Trophoblast cell (in vitro differentiated cells and primary cell): Measurements from ENCODE around the gene FAM20C.

Experiments used
- DNase-seq, 2 donors: peaks; one replicate each; pipeline ENCODE4 v3.0.0-alpha.2; 2016
- H2AFZ ChIP-seq: 2 replicates; pipeline ENCODE4 v1.6.1; 2013; ENCODE audit warnings: low read length, moderate library complexity, mild to moderate bottlenecking; ENCODE audit not compliant: insufficient read depth, poor library complexity
- H2AK5ac ChIP-seq: 2 replicates; pipeline ENCODE4 v1.6.1; 2013; ENCODE audit warnings: mild to moderate bottlenecking, low read length
- H2BK120ac ChIP-seq: 2 replicates; pipeline ENCODE4 v1.6.1; 2013; ENCODE audit warnings: low read length, mild to moderate bottlenecking, moderate library complexity; ENCODE audit not compliant: insufficient read depth, poor library complexity
- H2BK12ac ChIP-seq: 2 replicates; pipeline ENCODE4 v1.6.1; 2013; ENCODE audit warnings: mild to moderate bottlenecking, low read length, moderate library complexity
- H2BK5ac ChIP-seq: 2 replicates; pipeline ENCODE4 v1.6.1; 2013; ENCODE audit warnings: low read length, low read depth, moderate library complexity, mild to moderate bottlenecking; ENCODE audit not compliant: poor library complexity
- H3K14ac ChIP-seq: 2 replicates; pipeline ENCODE4 v1.6.1; 2013; ENCODE audit warnings: mild to moderate bottlenecking, low read length
- H3K18ac ChIP-seq: 2 replicates; pipeline ENCODE4 v1.6.1; 2013; ENCODE audit warnings: mild to moderate bottlenecking, low read length
- H3K23ac ChIP-seq: 2 replicates; pipeline ENCODE4 v1.6.1; 2013; ENCODE audit warnings: low read length
- H3K27ac ChIP-seq: 2 replicates; pipeline ENCODE4 v1.5.1; 2013; ENCODE audit warnings: low read depth, mild to moderate bottlenecking, inconsistent platforms, low read length, moderate library complexity
- H3K27me3 ChIP-seq: 2 replicates; pipeline ENCODE4 v1.6.1; 2013; ENCODE audit warnings: inconsistent platforms, mild to moderate bottlenecking, low read length, moderate library complexity; ENCODE audit not compliant: insufficient read depth
- H3K36me3 ChIP-seq, 2 experiments: 1 replicate in 1 of 2; 2 replicates in 1 of 2; pipeline ENCODE4 v1.6.1; 2013; ENCODE audit warnings: low read length in 2 of 2, mild to moderate bottlenecking in 2 of 2, moderate library complexity in 1 of 2; ENCODE audit not compliant: insufficient read depth in 2 of 2, control insufficient read depth in 1 of 2
- H3K4ac ChIP-seq: 2 replicates; pipeline ENCODE4 v1.6.1; 2013; ENCODE audit warnings: low read depth, mild to moderate bottlenecking, low read length, moderate library complexity
- H3K4me1 ChIP-seq, 2 experiments: 1 replicate in 1 of 2; 2 replicates in 1 of 2; pipeline ENCODE4 v1.6.1; 2013; ENCODE audit warnings: low read length in 2 of 2, mild to moderate bottlenecking in 2 of 2, moderate library complexity in 1 of 2; ENCODE audit not compliant: insufficient read depth in 2 of 2, control insufficient read depth in 1 of 2
- H3K4me2 ChIP-seq: 2 replicates; pipeline ENCODE4 v1.6.1; 2013; ENCODE audit warnings: inconsistent platforms, mild to moderate bottlenecking, low read length, moderate library complexity
- H3K4me3 ChIP-seq: 2 replicates; pipeline ENCODE4 v1.5.1; 2013; ENCODE audit warnings: mild to moderate bottlenecking, low read depth, low read length, inconsistent platforms
- H3K79me1 ChIP-seq: one replicate; pipeline ENCODE4 v1.6.1; 2013; ENCODE audit warnings: low read length
- H3K79me2 ChIP-seq: 2 replicates; pipeline ENCODE4 v1.6.1; 2013; ENCODE audit warnings: low read length, mild to moderate bottlenecking; ENCODE audit not compliant: control insufficient read depth, insufficient read depth, poor library complexity
- H3K9ac ChIP-seq: 2 replicates; pipeline ENCODE4 v1.6.1; 2013; ENCODE audit warnings: mild to moderate bottlenecking, low read length
- H3K9me3 ChIP-seq: 2 replicates; pipeline ENCODE4 v1.6.1; 2013; ENCODE audit warnings: low read depth, mild to moderate bottlenecking, control low read depth, inconsistent platforms, low read length; ENCODE audit not compliant: insufficient read depth
- H4K12ac ChIP-seq: 2 replicates; pipeline ENCODE4 v1.6.1; 2013; ENCODE audit warnings: low read depth, mild to moderate bottlenecking, low read length, moderate library complexity
- H4K8ac ChIP-seq: 2 replicates; pipeline ENCODE4 v1.6.1; 2013; ENCODE audit warnings: low read depth, mild to moderate bottlenecking, low read length, moderate library complexity
- H4K91ac ChIP-seq: one replicate; pipeline ENCODE4 v1.6.1; 2013; ENCODE audit warnings: low read depth, mild to moderate bottlenecking, low read length, moderate library complexity
- WGBS: extraction: QIAGEN DNeasy Blood & Tissue Kit; methylation state at CpG from one replicate; pipeline ENCODE4 v1.1.7; 2013; ENCODE audit warnings: missing lambda C conversion rate; ENCODE audit not compliant: insufficient read length, insufficient coverage; ENCODE audit errors: extremely low coverage; 5-methylcytosine and 5-hydroxymethylcytosine counted together

FAM20C gene

GRCh38 chr7:255721-256361 lies 63.5 kb downstream of the FAM20C start:
- H2AK5ac ChIP-seq = no peak overlapping the region
- H3K18ac ChIP-seq = no peak overlapping the region
- H3K79me2 ChIP-seq = no peaks in the 10 kb centered on the region
- no peak overlapping the region for H3K4me3 ChIP-seq
- H3K27ac ChIP-seq = no peak overlapping the region
- H3K14ac ChIP-seq = no peak overlapping the region
- H2AFZ ChIP-seq = no peak overlapping the region
- no peak overlapping the region for H3K9ac ChIP-seq
- H3K23ac ChIP-seq = no peak overlapping the region
- H3K36me3 ChIP-seq = no peaks in the 10 kb centered on the region
- no peak overlapping the region for H3K4ac ChIP-seq
- no peaks in the 10 kb centered on the region for H3K4me1 ChIP-seq
- no peak overlapping the region for H2BK12ac ChIP-seq
- H3K27me3 ChIP-seq = no peaks in the 10 kb centered on the region
- WGBS = no CpG with 5 or more reads among the region's 44 CpGs
- no peak overlapping the region for H2BK120ac ChIP-seq
- no peak overlapping the region for H4K12ac ChIP-seq
- H3K4me2 ChIP-seq = no peak overlapping the region
- H3K79me1 ChIP-seq = no peaks in the 10 kb centered on the region
- peaks cover 51% of the 10 kb centered on the region for H3K9me3 ChIP-seq
- H4K8ac ChIP-seq = no peak overlapping the region
- no peak for DNase-seq
- H2BK5ac ChIP-seq = no peak overlapping the region
- H4K91ac ChIP-seq = no peak overlapping the region

DNA sequence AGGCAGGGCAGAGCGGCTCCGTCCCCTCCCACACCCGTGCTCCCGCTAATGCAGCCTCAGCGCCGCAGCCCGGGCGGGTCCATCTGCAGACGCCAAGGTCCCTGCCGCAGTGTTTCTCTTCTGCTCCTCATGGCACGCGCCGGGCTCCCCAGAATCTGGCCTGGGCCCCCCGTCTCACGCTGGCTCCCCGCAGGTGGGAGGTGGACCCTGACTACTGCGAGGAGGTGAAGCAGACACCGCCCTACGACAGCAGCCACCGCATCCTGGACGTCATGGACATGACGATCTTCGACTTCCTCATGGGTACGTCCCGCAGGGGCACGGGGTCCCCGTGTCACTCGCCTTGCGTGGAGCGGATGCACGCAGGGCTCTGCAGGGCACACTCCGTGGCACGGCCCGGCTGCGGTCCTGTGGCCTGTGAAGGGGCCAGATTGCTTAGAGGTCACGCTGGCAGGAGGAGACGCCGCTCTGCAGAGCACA lies 64.1 kb downstream of the FAM20C start:
- H2BK5ac ChIP-seq = no peak overlapping the region
- H3K36me3 ChIP-seq = no peaks in the 10 kb centered on the region
- DNase-seq = no peak
- no peak overlapping the region for H3K14ac ChIP-seq
- H2BK12ac ChIP-seq = no peak overlapping the region
- no peak overlapping the region for H3K4me3 ChIP-seq
- no peaks in the 10 kb centered on the region for H3K4me1 ChIP-seq
- H3K18ac ChIP-seq = no peak overlapping the region
- no peak overlapping the region for H2BK120ac ChIP-seq
- H3K4ac ChIP-seq = no peak overlapping the region
- H2AK5ac ChIP-seq = no peak overlapping the region
- no peak overlapping the region for H3K9ac ChIP-seq
- no peak overlapping the region for H4K91ac ChIP-seq
- WGBS = no CpG with 5 or more reads among the region's 38 CpGs
- no peaks in the 10 kb centered on the region for H3K27me3 ChIP-seq
- H3K9me3 ChIP-seq = peaks cover 58% of the 10 kb centered on the region
- H2AFZ ChIP-seq = no peak overlapping the region
- no peaks in the 10 kb centered on the region for H3K79me2 ChIP-seq
- H4K8ac ChIP-seq = no peak overlapping the region
- H3K4me2 ChIP-seq = no peak overlapping the region
- H3K23ac ChIP-seq = no peak overlapping the region
- no peak overlapping the region for H3K27ac ChIP-seq
- no peaks in the 10 kb centered on the region for H3K79me1 ChIP-seq
- no peak overlapping the region for H4K12ac ChIP-seq

DNA sequence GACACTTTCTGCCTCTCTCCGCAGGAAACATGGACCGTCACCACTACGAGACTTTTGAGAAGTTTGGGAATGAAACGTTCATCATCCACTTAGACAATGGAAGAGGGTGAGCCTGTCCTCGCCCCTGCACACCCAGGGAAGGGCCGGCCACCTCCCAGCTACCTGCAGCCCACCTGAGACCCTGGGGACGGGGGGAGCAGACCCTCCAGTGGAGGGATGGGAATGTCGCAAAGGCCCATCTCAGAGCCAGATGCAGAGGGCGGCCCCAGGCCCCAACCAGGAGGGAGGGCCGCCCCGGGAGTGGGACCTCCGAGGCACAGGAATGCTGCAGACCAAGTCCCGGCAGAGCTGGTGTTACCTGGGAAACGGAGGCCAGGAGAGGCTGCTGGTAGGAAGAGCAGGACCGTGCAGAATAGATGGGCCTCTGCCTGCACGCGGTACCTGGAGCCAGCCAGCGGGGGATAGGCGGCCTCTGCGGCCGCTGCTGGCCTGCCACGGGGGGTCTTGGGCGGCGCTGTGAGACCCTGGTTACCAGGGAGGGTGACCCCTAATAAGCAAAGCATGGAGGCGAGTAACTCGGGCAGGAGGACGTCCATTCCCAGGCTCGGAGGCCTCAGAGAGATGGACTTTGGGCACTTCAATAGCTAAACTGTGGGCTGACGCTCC lies 64.7 kb downstream of the FAM20C start:
- Histone ChIP-seq H3K36me3 (no peaks in the 10 kb centered on the region), H4K91ac (no peak overlapping the region), H2BK120ac (no peak overlapping the region), H3K9ac (no peak overlapping the region), H3K79me1 (no peaks in the 10 kb centered on the region), H3K27me3 (no peaks in the 10 kb centered on the region), H4K8ac (no peak overlapping the region), H3K27ac (no peak overlapping the region), H2AK5ac (no peak overlapping the region), H3K18ac (no peak overlapping the region), H3K4me3 (peak overlapping the region; percentile 50), H3K9me3 (peaks cover 64% of the 10 kb centered on the region), H3K23ac (no peak overlapping the region), H2AFZ (no peak overlapping the region), H4K12ac (no peak overlapping the region), H3K79me2 (no peaks in the 10 kb centered on the region), H3K4me1 (no peaks in the 10 kb centered on the region), H2BK12ac (no peak overlapping the region), H3K14ac (no peak overlapping the region), H3K4ac (no peak overlapping the region), H2BK5ac (no peak overlapping the region), H3K4me2 (no peak overlapping the region)
- no CpG with 5 or more reads among the region's 29 CpGs for WGBS
- no peak for DNase-seq

DNA sequence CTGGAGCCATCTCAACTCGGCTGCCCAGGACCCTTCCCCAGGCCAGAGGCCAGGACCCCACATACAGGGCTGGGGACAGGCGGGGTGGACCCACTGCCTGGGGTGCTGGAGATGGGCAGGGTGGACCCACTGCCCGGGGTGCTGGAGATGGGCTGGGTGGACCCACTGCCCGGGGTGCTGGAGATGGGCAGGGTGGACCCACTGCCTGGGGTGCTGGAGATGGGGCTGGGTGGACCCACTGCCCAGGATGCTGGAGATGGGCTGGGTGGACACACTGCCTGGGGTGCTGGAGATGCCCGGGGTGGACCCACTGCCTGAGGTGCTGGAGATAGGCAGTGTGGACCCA lies 65.2 kb downstream of the FAM20C start:
- no peak overlapping the region for H3K4ac ChIP-seq
- no peaks in the 10 kb centered on the region for H3K79me2 ChIP-seq
- no peaks in the 10 kb centered on the region for H3K27me3 ChIP-seq
- H2AFZ ChIP-seq = no peak overlapping the region
- peak overlapping the region; percentile 50 for H3K4me3 ChIP-seq
- H4K8ac ChIP-seq = no peak overlapping the region
- H3K36me3 ChIP-seq = no peaks in the 10 kb centered on the region
- H2BK120ac ChIP-seq = no peak overlapping the region
- H3K4me1 ChIP-seq = no peaks in the 10 kb centered on the region
- no peak overlapping the region for H3K4me2 ChIP-seq
- H3K14ac ChIP-seq = no peak overlapping the region
- no peak overlapping the region for H3K27ac ChIP-seq
- H2BK12ac ChIP-seq = no peak overlapping the region
- H3K18ac ChIP-seq = no peak overlapping the region
- H2AK5ac ChIP-seq = no peak overlapping the region
- no peaks in the 10 kb centered on the region for H3K79me1 ChIP-seq
- peaks cover 69% of the 10 kb centered on the region for H3K9me3 ChIP-seq
- H4K12ac ChIP-seq = no peak overlapping the region
- no peak for DNase-seq
- H4K91ac ChIP-seq = no peak overlapping the region
- no peak overlapping the region for H2BK5ac ChIP-seq
- H3K23ac ChIP-seq = no peak overlapping the region
- WGBS = no CpG with 5 or more reads among the region's 5 CpGs
- no peak overlapping the region for H3K9ac ChIP-seq
